Astrocyte (in vitro differentiated cells and primary cell): ENCODE results near the gene CDC42BPG.

Experiments
- EZH2 ChIP-seq: IDR thresholded peaks from 2 replicates; pipeline ENCODE4 v1.6.1; 2012; ENCODE audit warnings: mild to moderate bottlenecking, low read length, inconsistent platforms; ENCODE audit not compliant: insufficient read depth
- TF ChIP-seq, protein P1 (sequence below): IDR thresholded peaks from 2 replicates; pipeline ENCODE4 v1.5.1; 2011; ENCODE audit warnings: low read depth, mild to moderate bottlenecking, inconsistent platforms, low read length, moderate library complexity; ENCODE audit not compliant: insufficient read depth

DNA sequence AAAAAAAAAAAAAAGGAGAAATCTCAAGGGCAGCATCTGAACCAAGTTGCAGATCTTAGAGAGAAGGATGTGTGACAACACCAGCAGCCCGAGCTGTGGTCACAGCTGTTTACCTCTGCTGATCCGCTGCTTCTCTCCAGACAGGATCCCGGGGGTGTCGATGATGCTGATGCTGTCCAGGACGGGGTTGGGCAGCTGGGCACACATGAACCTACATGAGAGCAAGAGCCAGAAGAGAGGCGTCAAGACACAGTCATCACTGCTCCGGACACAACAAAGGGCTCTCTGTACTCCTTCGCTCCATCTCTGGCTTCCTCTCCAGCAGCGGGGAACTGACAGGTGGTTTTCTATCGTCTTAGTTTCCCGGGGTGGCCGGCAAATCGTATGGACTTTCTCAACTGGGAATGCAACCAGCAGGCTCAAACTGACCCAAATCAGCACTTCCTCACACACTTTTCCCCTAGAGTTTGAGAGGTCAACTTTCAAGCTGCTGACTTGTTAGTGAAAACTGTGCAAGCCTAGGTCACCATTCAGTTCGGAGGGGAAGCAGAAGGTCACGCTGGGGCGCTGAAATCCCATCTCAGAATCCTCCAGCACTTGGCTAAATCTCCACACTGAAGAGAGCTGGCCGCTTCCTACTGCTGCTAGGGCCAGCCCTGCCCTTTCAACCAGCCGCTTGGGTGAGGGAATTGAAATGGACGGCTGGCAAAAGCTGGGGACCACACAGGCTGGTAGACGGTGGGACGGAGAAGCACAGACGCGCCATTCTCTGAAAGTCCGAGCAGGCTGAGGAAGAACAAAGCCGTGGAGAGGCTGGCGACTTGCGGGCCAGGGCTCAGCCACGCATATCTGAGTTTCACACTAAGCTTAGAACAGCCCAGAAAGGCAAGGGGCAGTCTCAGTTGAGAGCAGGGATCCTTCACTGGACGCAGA, 30.1 kb upstream of the CDC42BPG start:
- TF ChIP-seq, protein P1, sequence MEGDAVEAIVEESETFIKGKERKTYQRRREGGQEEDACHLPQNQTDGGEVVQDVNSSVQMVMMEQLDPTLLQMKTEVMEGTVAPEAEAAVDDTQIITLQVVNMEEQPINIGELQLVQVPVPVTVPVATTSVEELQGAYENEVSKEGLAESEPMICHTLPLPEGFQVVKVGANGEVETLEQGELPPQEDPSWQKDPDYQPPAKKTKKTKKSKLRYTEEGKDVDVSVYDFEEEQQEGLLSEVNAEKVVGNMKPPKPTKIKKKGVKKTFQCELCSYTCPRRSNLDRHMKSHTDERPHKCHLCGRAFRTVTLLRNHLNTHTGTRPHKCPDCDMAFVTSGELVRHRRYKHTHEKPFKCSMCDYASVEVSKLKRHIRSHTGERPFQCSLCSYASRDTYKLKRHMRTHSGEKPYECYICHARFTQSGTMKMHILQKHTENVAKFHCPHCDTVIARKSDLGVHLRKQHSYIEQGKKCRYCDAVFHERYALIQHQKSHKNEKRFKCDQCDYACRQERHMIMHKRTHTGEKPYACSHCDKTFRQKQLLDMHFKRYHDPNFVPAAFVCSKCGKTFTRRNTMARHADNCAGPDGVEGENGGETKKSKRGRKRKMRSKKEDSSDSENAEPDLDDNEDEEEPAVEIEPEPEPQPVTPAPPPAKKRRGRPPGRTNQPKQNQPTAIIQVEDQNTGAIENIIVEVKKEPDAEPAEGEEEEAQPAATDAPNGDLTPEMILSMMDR, result no peak
- no peak for TF ChIP-seq EZH2
